Erythroblast (primary cell): ENCODE measurements around the gene YPEL2.

ENCODE experiments used
- GATA1 ChIP-seq: IDR thresholded peaks from 2 replicates; pipeline ENCODE4 v1.6.1; 2011; ENCODE audit warnings: low read depth, mild to moderate bottlenecking, control low read depth, low read length, moderate library complexity
- POLR2A ChIP-seq: IDR thresholded peaks from 2 replicates; pipeline ENCODE4 v1.6.1; 2011; ENCODE audit warnings: mild to moderate bottlenecking, low read length

- TF ChIP-seq POLR2A (no peak), GATA1 (no peak)
These were observed 40.1 kb downstream of the YPEL2 start for GRCh38 chr17:59371416-59372100.
